KMS-11 (cell line): ENCODE measurements around the gene SLC4A9.

ENCODE experiments used
- H2AFZ ChIP-seq: fragments of 200-600 bp; sonication (generic); 2 replicates; pipeline ENCODE4 v1.6.1; 2016; ENCODE audit warnings: antibody characterized with exemption, mixed run types, low read depth
- H3K27ac ChIP-seq: fragments of 200-600 bp; sonication (generic); 2 replicates; pipeline ENCODE4 v1.6.1; 2016; ENCODE audit warnings: mild to moderate bottlenecking, mixed run types
- H3K27me3 ChIP-seq: fragments of 200-600 bp; sonication (generic); 2 replicates; pipeline ENCODE4 v1.6.1; 2017; ENCODE audit warnings: mild to moderate bottlenecking, low read depth, mixed run types, moderate library complexity; ENCODE audit not compliant: insufficient read depth
- H3K36me3 ChIP-seq: fragments of 200-600 bp; sonication (generic); 2 replicates; pipeline ENCODE4 v1.6.1; 2017; ENCODE audit warnings: mild to moderate bottlenecking, mixed run types; ENCODE audit not compliant: insufficient read depth
- H3K4me1 ChIP-seq: fragments of 200-600 bp; sonication (generic); 2 replicates; pipeline ENCODE4 v1.6.1; 2016; ENCODE audit warnings: mild to moderate bottlenecking, low read depth, mixed run types; ENCODE audit not compliant: poor library complexity, severe bottlenecking
- H3K4me2 ChIP-seq: fragments of 200-600 bp; sonication (generic); 2 replicates; pipeline ENCODE4 v1.7.0; 2016; ENCODE audit warnings: mild to moderate bottlenecking, mixed run types
- H3K4me3 ChIP-seq: fragments of 200-600 bp; sonication (generic); IDR thresholded peaks from 2 replicates; pipeline ENCODE4 v1.6.1; 2017; ENCODE audit warnings: low read depth, low read length, mixed read lengths; ENCODE audit not compliant: insufficient read depth
- H3K79me2 ChIP-seq: fragments of 200-600 bp; sonication (generic); 2 replicates; pipeline ENCODE4 v1.6.1; 2016; ENCODE audit warnings: low read depth, mixed run types; ENCODE audit not compliant: insufficient read depth
- H3K9ac ChIP-seq: fragments of 200-600 bp; sonication (generic); 2 replicates; pipeline ENCODE4 v1.6.1; 2016; ENCODE audit warnings: mild to moderate bottlenecking, mixed run types
- H4K20me1 ChIP-seq: fragments of 200-600 bp; sonication (generic); 2 replicates; pipeline ENCODE4 v1.6.1; 2016; ENCODE audit warnings: mild to moderate bottlenecking, mixed run types; ENCODE audit not compliant: insufficient read depth
- TF ChIP-seq, protein P1 (sequence below): fragments of 200-600 bp; sonication (generic); conservative IDR thresholded peaks from 2 replicates; pipeline ENCODE4 v1.6.1; 2017; ENCODE audit warnings: low read depth, mild to moderate bottlenecking, antibody characterized with exemption, low read length, moderate library complexity, mixed read lengths

Gene SLC4A9

DNA sequence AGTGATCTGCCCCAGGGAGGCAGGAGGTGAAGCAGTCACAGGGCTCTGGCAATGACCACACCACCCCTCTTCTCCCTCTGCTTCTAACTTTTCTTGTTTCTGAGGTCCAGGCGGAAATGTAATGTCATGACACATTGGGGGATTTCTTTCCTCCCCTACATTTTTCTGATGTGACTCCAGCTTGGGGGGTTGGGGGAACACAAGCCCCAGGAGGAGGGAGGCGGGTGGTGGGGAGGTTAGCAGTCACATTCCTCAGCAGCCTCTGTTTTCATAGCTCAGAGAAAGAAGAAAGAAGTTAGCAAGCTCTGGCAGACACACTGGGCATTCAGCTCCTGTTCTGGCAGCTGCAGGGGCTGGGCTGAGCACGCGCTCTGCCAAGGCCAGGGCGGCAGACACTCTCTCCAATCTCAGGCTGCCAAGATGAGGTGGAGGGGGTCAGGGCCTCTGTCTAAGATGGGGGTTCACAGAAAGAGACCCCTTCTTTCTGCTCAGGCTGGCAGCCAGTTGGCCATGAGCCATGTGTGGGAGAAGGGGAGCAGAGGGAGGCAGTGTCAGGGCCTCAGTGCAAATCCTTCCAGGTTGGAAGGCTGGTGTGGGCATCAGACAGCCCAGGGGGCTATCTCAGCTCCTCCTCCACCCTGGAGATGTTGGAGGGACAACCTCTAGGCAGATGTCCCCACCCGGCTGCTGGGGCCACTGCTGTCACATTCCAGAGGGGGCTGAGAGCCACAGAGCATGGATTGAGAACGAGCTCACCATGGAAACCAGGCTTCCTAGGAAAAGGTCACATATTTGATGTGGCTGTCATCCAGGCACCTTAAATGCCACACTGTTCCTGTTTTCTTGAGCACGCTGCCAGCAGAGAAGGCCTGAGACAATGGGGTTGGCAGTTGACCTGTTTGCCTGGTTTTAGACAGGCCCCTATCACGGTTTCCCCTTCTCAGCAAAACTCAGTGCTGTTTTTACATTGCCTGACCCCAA lies 37.0 kb upstream of the SLC4A9 start:
- no peaks in the 10 kb centered on the region for H3K36me3 ChIP-seq
- H3K4me1 ChIP-seq = no peaks in the 10 kb centered on the region
- no peaks in the 10 kb centered on the region for H3K27me3 ChIP-seq
- no peak overlapping the region for H3K27ac ChIP-seq
- no peak overlapping the region for H3K4me3 ChIP-seq
- H3K79me2 ChIP-seq = no peaks in the 10 kb centered on the region
- no peak overlapping the region for H3K4me2 ChIP-seq
- TF ChIP-seq, protein P1, sequence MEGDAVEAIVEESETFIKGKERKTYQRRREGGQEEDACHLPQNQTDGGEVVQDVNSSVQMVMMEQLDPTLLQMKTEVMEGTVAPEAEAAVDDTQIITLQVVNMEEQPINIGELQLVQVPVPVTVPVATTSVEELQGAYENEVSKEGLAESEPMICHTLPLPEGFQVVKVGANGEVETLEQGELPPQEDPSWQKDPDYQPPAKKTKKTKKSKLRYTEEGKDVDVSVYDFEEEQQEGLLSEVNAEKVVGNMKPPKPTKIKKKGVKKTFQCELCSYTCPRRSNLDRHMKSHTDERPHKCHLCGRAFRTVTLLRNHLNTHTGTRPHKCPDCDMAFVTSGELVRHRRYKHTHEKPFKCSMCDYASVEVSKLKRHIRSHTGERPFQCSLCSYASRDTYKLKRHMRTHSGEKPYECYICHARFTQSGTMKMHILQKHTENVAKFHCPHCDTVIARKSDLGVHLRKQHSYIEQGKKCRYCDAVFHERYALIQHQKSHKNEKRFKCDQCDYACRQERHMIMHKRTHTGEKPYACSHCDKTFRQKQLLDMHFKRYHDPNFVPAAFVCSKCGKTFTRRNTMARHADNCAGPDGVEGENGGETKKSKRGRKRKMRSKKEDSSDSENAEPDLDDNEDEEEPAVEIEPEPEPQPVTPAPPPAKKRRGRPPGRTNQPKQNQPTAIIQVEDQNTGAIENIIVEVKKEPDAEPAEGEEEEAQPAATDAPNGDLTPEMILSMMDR = no peak
- H4K20me1 ChIP-seq = no peaks in the 10 kb centered on the region
- no peak overlapping the region for H3K9ac ChIP-seq
- H2AFZ ChIP-seq = no peak overlapping the region

DNA sequence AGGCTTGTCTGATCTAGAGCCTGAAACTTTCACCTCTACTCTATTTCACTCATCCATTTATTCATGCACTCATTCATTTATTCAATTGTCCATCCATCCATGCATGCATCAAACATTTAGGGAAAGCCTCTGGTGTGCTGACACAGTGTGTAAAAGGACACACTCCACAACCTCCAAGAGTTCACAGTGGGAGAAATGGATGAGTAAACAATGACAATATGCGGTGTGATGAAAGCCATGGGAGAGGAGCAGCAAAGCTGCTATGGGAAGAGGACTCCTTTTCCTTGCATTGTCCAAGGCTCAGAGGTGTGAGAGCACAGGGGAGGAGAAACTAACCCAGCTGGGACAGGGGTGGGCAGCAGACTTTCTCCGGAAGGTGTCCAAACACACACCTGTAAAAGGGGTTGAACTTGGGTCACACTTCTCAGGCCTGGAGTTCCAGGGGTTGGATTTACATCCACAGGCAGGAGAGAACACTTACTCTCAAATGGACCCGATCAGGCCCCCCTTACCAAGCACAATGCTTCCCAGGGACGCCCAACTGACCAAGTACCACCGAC lies 35.9 kb upstream of the SLC4A9 start:
- Histone ChIP-seq H3K27ac (no peak overlapping the region), H2AFZ (no peak overlapping the region), H3K36me3 (no peaks in the 10 kb centered on the region), H3K79me2 (no peaks in the 10 kb centered on the region), H3K9ac (no peak overlapping the region), H3K4me3 (no peak overlapping the region), H3K4me1 (no peaks in the 10 kb centered on the region), H3K4me2 (no peak overlapping the region), H3K27me3 (no peaks in the 10 kb centered on the region), H4K20me1 (no peaks in the 10 kb centered on the region)
- TF ChIP-seq, protein P1 = no peak

DNA sequence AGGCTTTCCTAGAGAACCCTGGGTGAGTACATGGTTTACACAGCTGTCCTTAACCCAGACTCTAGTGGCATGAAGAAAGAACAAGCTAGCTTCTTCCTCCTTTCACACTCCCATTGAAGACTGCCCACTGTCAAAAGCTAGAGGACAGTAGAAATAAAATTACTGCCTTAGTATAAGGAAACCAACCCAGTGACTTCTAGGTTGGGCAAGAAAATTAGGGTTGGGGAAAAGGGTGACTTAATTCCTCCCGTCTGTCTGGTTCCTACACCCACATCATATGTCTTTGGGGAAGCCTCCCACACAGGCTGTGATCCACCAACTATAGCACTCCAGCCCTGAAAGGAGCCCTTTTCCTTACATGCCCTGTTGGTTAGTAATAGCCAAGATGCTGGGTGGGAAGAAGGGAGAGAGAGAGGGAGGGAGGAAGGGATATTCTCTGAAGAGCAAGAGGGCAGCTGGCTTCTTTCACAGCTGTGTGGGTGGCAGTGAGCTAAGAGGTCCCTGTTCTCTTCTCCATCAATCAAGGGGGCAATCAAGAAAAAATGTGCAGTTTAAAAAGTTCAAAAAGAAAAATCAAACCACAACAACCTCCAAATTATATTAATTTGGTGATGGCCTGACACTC lies 35.3 kb upstream of the SLC4A9 start:
- TF ChIP-seq, protein P1 = no peak
- H3K4me2 ChIP-seq = no peak overlapping the region
- H3K9ac ChIP-seq = no peak overlapping the region
- no peaks in the 10 kb centered on the region for H3K4me1 ChIP-seq
- H3K27ac ChIP-seq = no peak overlapping the region
- H3K4me3 ChIP-seq = no peak overlapping the region
- no peaks in the 10 kb centered on the region for H3K36me3 ChIP-seq
- H3K27me3 ChIP-seq = no peaks in the 10 kb centered on the region
- H4K20me1 ChIP-seq = no peaks in the 10 kb centered on the region
- H2AFZ ChIP-seq = no peak overlapping the region
- no peaks in the 10 kb centered on the region for H3K79me2 ChIP-seq

DNA sequence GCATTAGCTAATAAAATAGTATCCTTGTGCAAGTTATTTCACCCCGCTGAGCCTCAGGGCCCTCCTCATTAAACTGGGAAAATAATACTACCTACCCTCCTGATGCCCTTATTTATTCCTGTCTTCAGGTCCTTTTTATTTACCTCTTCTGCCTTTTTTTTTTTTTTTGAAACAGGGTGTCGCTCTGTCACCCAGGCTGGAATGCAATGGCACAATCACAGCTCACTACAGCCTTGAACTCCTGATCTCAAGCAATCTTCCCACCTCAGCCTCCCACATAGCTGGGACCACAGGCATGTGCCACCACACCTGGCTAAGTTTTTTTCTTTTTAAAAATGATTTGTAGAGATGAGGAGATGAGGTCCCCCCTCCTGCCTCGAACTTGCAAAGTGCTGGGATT lies 34.5 kb upstream of the SLC4A9 start:
- Histone ChIP-seq H3K27ac (no peak overlapping the region), H3K36me3 (no peaks in the 10 kb centered on the region), H2AFZ (no peak overlapping the region), H3K27me3 (no peaks in the 10 kb centered on the region), H3K4me1 (no peaks in the 10 kb centered on the region), H3K4me3 (no peak overlapping the region), H3K4me2 (no peak overlapping the region), H4K20me1 (no peaks in the 10 kb centered on the region), H3K79me2 (no peaks in the 10 kb centered on the region), H3K9ac (no peak overlapping the region)
- TF ChIP-seq, protein P1 = no peak
